Endothelial cell of umbilical vein (primary cell): Measurements from ENCODE around the gene RALGAPA1. TPM values are rescaled to one million over a fixed set of nuclear protein-coding genes. Genes with fewer than 3 reads are reported as not detected.

Experiments
- BruUV-seq: library from RNA; stranded (reverse); fragments of 400-500 nt; replicated peaks from 2 replicates; lab custom pipeline; 2021; lab: Mats Ljungman, UMichigan
- CTCF ChIA-PET: fragments of 300-600, 350-600 bp; sonication (Branson Sonifier 250); formaldehyde crosslinking; loops from one replicate; lab custom pipeline; 2021; ENCODE audit warnings: antibody characterized with exemption, inconsistent platforms; lab: Charles Lee
- POLR2A ChIA-PET: fragments of 300-600, 350-600 bp; sonication (Branson Sonifier 250); formaldehyde crosslinking; loops from one replicate; lab custom pipeline; 2021; ENCODE audit warnings: antibody characterized with exemption, inconsistent platforms; lab: Charles Lee
- DNase-seq: peaks from one replicate; pipeline ENCODE4 v3.0.0-alpha.2; 2011; ENCODE audit warnings: low read depth, low spot score
- FAIRE-seq: peaks from 2 replicates; lab custom pipeline; 2011; peaks lifted over from hg19 to GRCh38; lab: Jason Lieb, UNC
- H2AFZ ChIP-seq: 2 replicates; pipeline ENCODE4 v1.6.0; 2012; ENCODE audit warnings: low read depth, low read length, control low read depth, inconsistent platforms
- H3K27ac ChIP-seq: 2 replicates; pipeline ENCODE4 v1.5.1; 2011; ENCODE audit warnings: low read depth, mild to moderate bottlenecking, control low read depth, low read length, moderate library complexity; ENCODE audit not compliant: insufficient read depth
- H3K27me3 ChIP-seq, 2 experiments: 2 replicates each; pipeline versions ENCODE4 v1.6.0 to v1.6.1; 2011; ENCODE audit warnings: low read length in 2 of 2, mixed read lengths in 1 of 2; ENCODE audit not compliant: control insufficient read depth in 2 of 2, insufficient read depth in 2 of 2
- H3K36me3 ChIP-seq, 2 experiments: 2 replicates in 1 of 2; 3 replicates in 1 of 2; pipeline ENCODE4 v1.5.1; 2011; ENCODE audit warnings: low read length in 2 of 2, mild to moderate bottlenecking in 1 of 2, moderate library complexity in 1 of 2; ENCODE audit not compliant: control insufficient read depth in 2 of 2, insufficient read depth in 2 of 2; ENCODE audit errors: extremely low read depth in 1 of 2
- H3K4me1 ChIP-seq: 3 replicates; pipeline ENCODE4 v1.5.1; 2011; ENCODE audit warnings: mild to moderate bottlenecking, low read length; ENCODE audit not compliant: control insufficient read depth, insufficient read depth; ENCODE audit errors: extremely low read depth
- H3K4me2 ChIP-seq: 2 replicates; pipeline ENCODE4 v1.6.1; 2011; ENCODE audit warnings: low read length, control low read depth, mixed read lengths; ENCODE audit not compliant: insufficient read depth
- H3K4me3 ChIP-seq, 3 experiments: fragments of 200-600 bp in 1 of 3; sonication (generic), shearing (Covaris generic) in 1 of 3; replicated peaks in 1 of 3; 2 replicates each; pipeline ENCODE4 v1.5.1; 2011 to 2016; ENCODE audit warnings: control low read depth in 3 of 3, low read length in 3 of 3, mild to moderate bottlenecking in 2 of 3, inconsistent platforms in 1 of 3, low read depth in 1 of 3, moderate library complexity in 1 of 3; ENCODE audit not compliant: insufficient read depth in 1 of 3
- H3K79me2 ChIP-seq: 2 replicates; pipeline ENCODE4 v1.6.0; 2012; ENCODE audit warnings: low read length, inconsistent platforms; ENCODE audit not compliant: control insufficient read depth, insufficient read depth
- H3K9ac ChIP-seq: replicated peaks from 2 replicates; pipeline ENCODE3; 2011; ENCODE audit warnings: low read length, control low read depth; ENCODE audit not compliant: insufficient read depth; ENCODE audit errors: extremely low read depth
- H3K9me1 ChIP-seq: replicated peaks from 3 replicates; pipeline ENCODE4 v1.6.0; 2011; ENCODE audit warnings: mild to moderate bottlenecking, low read length; ENCODE audit not compliant: control insufficient read depth, insufficient read depth; ENCODE audit errors: extremely low read depth
- H3K9me3 ChIP-seq: replicated peaks from 2 replicates; pipeline ENCODE4 v1.5.1; 2012; ENCODE audit warnings: low read length, inconsistent platforms; ENCODE audit not compliant: control insufficient read depth, insufficient read depth
- H4K20me1 ChIP-seq: replicated peaks from 2 replicates; pipeline ENCODE3; 2011; ENCODE audit warnings: mild to moderate bottlenecking, low read length; ENCODE audit not compliant: control insufficient read depth, insufficient read depth; ENCODE audit errors: extremely low read depth
- EZH2 ChIP-seq: IDR thresholded peaks from 2 replicates; pipeline ENCODE4 v1.6.1; 2012; ENCODE audit warnings: borderline replicate concordance, low read depth, mild to moderate bottlenecking, moderate library complexity, low read length, inconsistent platforms; ENCODE audit not compliant: severe bottlenecking
- FOS ChIP-seq: IDR thresholded peaks from 2 replicates; pipeline ENCODE4 v1.6.1; 2011; ENCODE audit warnings: mild to moderate bottlenecking, low read length, moderate library complexity, borderline replicate concordance; ENCODE audit not compliant: insufficient read depth
- GATA2 ChIP-seq: IDR thresholded peaks from 2 replicates; pipeline ENCODE4 v1.7.0; 2011; ENCODE audit warnings: low read depth, mild to moderate bottlenecking, moderate library complexity, mixed read lengths, low read length; ENCODE audit not compliant: insufficient read length, insufficient read depth
- JUN ChIP-seq: IDR thresholded peaks from 2 replicates; pipeline ENCODE4 v1.6.1; 2011; ENCODE audit warnings: borderline replicate concordance, low read depth; ENCODE audit not compliant: insufficient read length, insufficient read depth
- MYC ChIP-seq: IDR thresholded peaks from one replicate; pipeline ENCODE4 v1.6.1; 2011; ENCODE audit warnings: mild to moderate bottlenecking, low read depth, low read length
- POLR2A ChIP-seq: IDR thresholded peaks from 2 replicates; pipeline ENCODE4 v1.6.1; 2012; ENCODE audit warnings: low read depth, mild to moderate bottlenecking, control low read depth, low read length
- POLR2AphosphoS5 ChIP-seq: IDR thresholded peaks from 2 replicates; pipeline ENCODE4 v1.6.1; 2012; ENCODE audit warnings: low read depth, mild to moderate bottlenecking, control low read depth, low read length, moderate library complexity; ENCODE audit not compliant: insufficient read depth
- dilution Hi-C: fragments of 300-500 bp; cut with MboI; formaldehyde crosslinking; loops from one replicate; pipeline ENCODE4 v1.15.0; 2019; ENCODE audit warnings: low sequenced_read_pairs; ENCODE audit not compliant: extremely low pct_ligation_motif_present
- intact Hi-C: fragments of 100-400 bp; cut with micrococcal nuclease; formaldehyde crosslinking; loops from one replicate; pipeline ENCODE4 v1.10.0; 2022
- polyA plus RNA-seq, 4 experiments: library from polyadenylated mRNA; depleted of rRNA in 3 of 4; stranded (reverse) in 3 of 4; unstranded in 1 of 4; fragments of >200 nt; gene quantifications; 2 replicates each; pipeline versions ENCODE4 v1.2.1 to v1.2.3, GENCODE V29; 2011 to 2012; ENCODE audit warnings: missing spikeins in 1 of 4
- total RNA-seq: library from RNA; stranded (reverse); gene quantifications from 2 replicates; pipeline ENCODE4 v1.2.3, GENCODE V29; 2021
- TF ChIP-seq, protein P1 (sequence below), 2 donors: IDR thresholded peaks; 1 replicate in 1 of 2; 2 replicates in 1 of 2; pipeline ENCODE4 v1.5.1; 2011; ENCODE audit warnings: low read length in 2 of 2, mild to moderate bottlenecking in 2 of 2, moderate library complexity in 2 of 2, control low read depth in 1 of 2, inconsistent platforms in 1 of 2, low read depth in 1 of 2; ENCODE audit not compliant: insufficient read depth in 1 of 2; ENCODE audit errors: extremely low read depth in 1 of 2
- TF ChIP-seq, protein P2 (sequence below): IDR thresholded peaks from 2 replicates; pipeline ENCODE4 v1.6.1; 2011; ENCODE audit not compliant: insufficient read depth, insufficient read length

The RALGAPA1 gene
- total and polyA plus RNA-seq, 2 donors (not counting 3 experiments of a cell fraction or from before 2014, with no cell fraction given) = 6.1 to 30.9 TPM

DNA sequence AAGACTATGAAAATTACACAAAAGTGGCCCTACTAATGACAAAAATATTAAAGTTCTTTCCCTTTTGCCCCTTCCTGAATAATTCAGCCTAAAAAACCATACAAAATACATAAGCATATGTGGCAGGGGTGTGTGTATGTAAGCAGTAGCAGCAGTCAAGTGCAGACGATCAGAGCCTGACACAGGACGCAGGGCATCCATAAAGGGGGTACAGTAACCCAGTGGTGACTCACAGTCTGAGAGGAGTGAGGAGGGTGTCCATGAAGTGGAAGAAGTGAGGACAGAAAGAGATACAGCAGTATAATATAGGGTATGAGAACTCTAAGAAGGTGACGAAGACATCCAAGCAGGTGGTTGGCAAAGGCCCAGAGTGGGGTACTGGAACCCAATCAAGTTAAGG, 56.7 kb downstream of the RALGAPA1 start:
- no TSS peak for BruUV-seq
- CTCF ChIA-PET = no interaction called here

More for the DNA sequence above, 56.7 kb downstream of the RALGAPA1 start:
- Histone ChIP-seq H3K9me1 (no peaks in the 10 kb centered on the region), H3K9ac (no peak overlapping the region), H2AFZ (no peak overlapping the region), H3K4me2 (no peak overlapping the region), H3K27me3 (no peaks in the 10 kb centered on the region), H3K9me3 (no peaks in the 10 kb centered on the region), H3K36me3 (no peaks in the 10 kb centered on the region), H3K4me1 (no peaks in the 10 kb centered on the region), H3K79me2 (no peaks in the 10 kb centered on the region), H3K27ac (no peak overlapping the region), H3K4me3 (no peak overlapping the region), H4K20me1 (no peaks in the 10 kb centered on the region)
- TF ChIP-seq, protein P1, sequence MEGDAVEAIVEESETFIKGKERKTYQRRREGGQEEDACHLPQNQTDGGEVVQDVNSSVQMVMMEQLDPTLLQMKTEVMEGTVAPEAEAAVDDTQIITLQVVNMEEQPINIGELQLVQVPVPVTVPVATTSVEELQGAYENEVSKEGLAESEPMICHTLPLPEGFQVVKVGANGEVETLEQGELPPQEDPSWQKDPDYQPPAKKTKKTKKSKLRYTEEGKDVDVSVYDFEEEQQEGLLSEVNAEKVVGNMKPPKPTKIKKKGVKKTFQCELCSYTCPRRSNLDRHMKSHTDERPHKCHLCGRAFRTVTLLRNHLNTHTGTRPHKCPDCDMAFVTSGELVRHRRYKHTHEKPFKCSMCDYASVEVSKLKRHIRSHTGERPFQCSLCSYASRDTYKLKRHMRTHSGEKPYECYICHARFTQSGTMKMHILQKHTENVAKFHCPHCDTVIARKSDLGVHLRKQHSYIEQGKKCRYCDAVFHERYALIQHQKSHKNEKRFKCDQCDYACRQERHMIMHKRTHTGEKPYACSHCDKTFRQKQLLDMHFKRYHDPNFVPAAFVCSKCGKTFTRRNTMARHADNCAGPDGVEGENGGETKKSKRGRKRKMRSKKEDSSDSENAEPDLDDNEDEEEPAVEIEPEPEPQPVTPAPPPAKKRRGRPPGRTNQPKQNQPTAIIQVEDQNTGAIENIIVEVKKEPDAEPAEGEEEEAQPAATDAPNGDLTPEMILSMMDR (IDR thresholded peaks at IDR 0.05; ENCODE audit: extremely low read depth in 1 of 2, insufficient read depth in 1 of 2, low read depth in 1 of 2, low read length in 2 of 2) = no peak
- TF ChIP-seq EZH2 (no peak), MYC (no peak), GATA2 (no peak), JUN (no peak), POLR2AphosphoS5 (no peak), FOS (no peak), POLR2A (no peak)
- TF ChIP-seq, protein P2, sequence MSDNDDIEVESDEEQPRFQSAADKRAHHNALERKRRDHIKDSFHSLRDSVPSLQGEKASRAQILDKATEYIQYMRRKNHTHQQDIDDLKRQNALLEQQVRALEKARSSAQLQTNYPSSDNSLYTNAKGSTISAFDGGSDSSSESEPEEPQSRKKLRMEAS = no peak
- intact Hi-C loops = no loop called here
- no peak for FAIRE-seq
- DNase-seq = no peak
- dilution Hi-C loops = no loop called here
- POLR2A ChIA-PET = no interaction called here
